Fibroblast of gingiva (primary cell): ENCODE data around the gene CCDC127.
"Not testable (repeated sequence)": the region's sequence is repeated elsewhere in the genome, so short reads cannot be mapped to it uniquely, and the experiment has no call there.

Experiments used
- DNase-seq: peaks from one replicate; pipeline ENCODE4 v3.0.0-alpha.2; 2011; ENCODE audit warnings: low read depth

CCDC127 gene

GRCh38 chr5:172421-172820 lies 45.5 kb downstream of the CCDC127 start:
- DNase-seq: no peak

GRCh38 chr5:171801-172331 lies 46.1 kb downstream of the CCDC127 start:
- DNase-seq: no peak

GRCh38 chr5:170971-171800 lies 46.8 kb downstream of the CCDC127 start:
- no peak for DNase-seq

- no peak for DNase-seq
Observed at GRCh38 chr5:169728-170094, 48.2 kb downstream of the CCDC127 start.

- DNase-seq: peak; percentile 48
Observed at GRCh38 chr5:169071-169727, 48.8 kb downstream of the CCDC127 start.

- peak; percentile 87 for DNase-seq
Observed at GRCh38 chr5:167982-168660, 49.8 kb downstream of the CCDC127 start.

GRCh38 chr5:167511-167910 lies 50.4 kb downstream of the CCDC127 start:
- no peak for DNase-seq

GRCh38 chr5:166441-167372 lies 51.2 kb downstream of the CCDC127 start:
- no peak for DNase-seq

GRCh38 chr5:164783-165182 lies 53.2 kb downstream of the CCDC127 start:
- not testable (repeated sequence) for DNase-seq

GRCh38 chr5:164244-164643 lies 53.7 kb downstream of the CCDC127 start:
- no peak for DNase-seq

GRCh38 chr5:163841-164240 lies 54.1 kb downstream of the CCDC127 start:
- no peak for DNase-seq

- no peak for DNase-seq
Observed at GRCh38 chr5:163338-163620, 54.7 kb downstream of the CCDC127 start.

- DNase-seq: no peak
Observed at GRCh38 chr5:162565-163337, 55.2 kb downstream of the CCDC127 start.

- no peak for DNase-seq
Observed at GRCh38 chr5:162190-162564, 55.8 kb downstream of the CCDC127 start.

GRCh38 chr5:161803-162110 lies 56.2 kb downstream of the CCDC127 start:
- no peak for DNase-seq

GRCh38 chr5:160921-161802 lies 56.8 kb downstream of the CCDC127 start:
- no peak for DNase-seq

- no peak for DNase-seq
Observed at GRCh38 chr5:160173-160510, 57.8 kb downstream of the CCDC127 start.

- no peak for DNase-seq
Observed at GRCh38 chr5:159448-160172, 58.3 kb downstream of the CCDC127 start.

- DNase-seq: no peak
Observed at GRCh38 chr5:158807-159447, 59.0 kb downstream of the CCDC127 start.
